Kidney epithelial cell (primary cell): Measurements from ENCODE around the gene AHR. TPM values are rescaled to one million over a fixed set of nuclear protein-coding genes. Genes with fewer than 3 reads are reported as not detected.

Experiments
- DNase-seq: peaks from one replicate; pipeline ENCODE4 v3.0.0-alpha.2; 2010; ENCODE audit warnings: low read depth
- H3K27me3 ChIP-seq: 2 replicates; pipeline ENCODE4 v1.6.0; 2011; ENCODE audit warnings: low read length; ENCODE audit not compliant: control insufficient read depth, insufficient read depth
- H3K36me3 ChIP-seq: 2 replicates; pipeline ENCODE4 v1.5.1; 2011; ENCODE audit warnings: low read length; ENCODE audit not compliant: control insufficient read depth, insufficient read depth
- H3K4me3 ChIP-seq: 2 replicates; pipeline ENCODE4 v1.5.1; 2011; ENCODE audit warnings: low read depth, mild to moderate bottlenecking, control low read depth, low read length
- CTCF ChIP-seq: IDR thresholded peaks from 2 replicates; pipeline ENCODE4 v1.5.1; 2011; ENCODE audit warnings: mild to moderate bottlenecking, moderate library complexity, low read length, control low read depth, inconsistent platforms; ENCODE audit not compliant: insufficient read depth, poor library complexity, severe bottlenecking
- total RNA-seq: library from RNA; depleted of rRNA; stranded (reverse); fragments of >200 nt; gene quantifications from 2 replicates; pipeline ENCODE4 v1.2.3, GENCODE V29; 2015

The AHR gene
- total RNA-seq, 1 donor from 2014 or later: 29.0 TPM

- no peak overlapping the region for H3K4me3 ChIP-seq
- no peak for TF ChIP-seq CTCF
- no peak for DNase-seq
- no peaks in the 10 kb centered on the region for H3K36me3 ChIP-seq
- H3K27me3 ChIP-seq: no peaks in the 10 kb centered on the region
Measured at GRCh38 chr7:17333221-17333620, 34.8 kb downstream of the AHR start.

GRCh38 chr7:17336168-17336567 is 37.7 kb downstream of the AHR start:
- DNase-seq: no peak
- no peak for TF ChIP-seq CTCF
- no peaks in the 10 kb centered on the region for H3K27me3 ChIP-seq
- no peaks in the 10 kb centered on the region for H3K36me3 ChIP-seq
- H3K4me3 ChIP-seq: no peak overlapping the region

GRCh38 chr7:17339139-17339538 is 40.7 kb downstream of the AHR start:
- no peak overlapping the region for H3K4me3 ChIP-seq
- no peaks in the 10 kb centered on the region for H3K27me3 ChIP-seq
- TF ChIP-seq CTCF: no peak
- no peaks in the 10 kb centered on the region for H3K36me3 ChIP-seq
- no peak for DNase-seq

GRCh38 chr7:17339952-17340351 is 41.5 kb downstream of the AHR start:
- Histone ChIP-seq H3K27me3 (no peaks in the 10 kb centered on the region), H3K36me3 (no peaks in the 10 kb centered on the region), H3K4me3 (no peak overlapping the region)
- no peak for DNase-seq
- no peak for TF ChIP-seq CTCF

- no peak for DNase-seq
- H3K27me3 ChIP-seq: no peaks in the 10 kb centered on the region
- TF ChIP-seq CTCF: no peak
- H3K4me3 ChIP-seq: no peak overlapping the region
- no peaks in the 10 kb centered on the region for H3K36me3 ChIP-seq
Measured at GRCh38 chr7:17340655-17341054, 42.2 kb downstream of the AHR start.

GRCh38 chr7:17342756-17343155 is 44.3 kb downstream of the AHR start:
- DNase-seq: no peak
- H3K4me3 ChIP-seq: no peak overlapping the region
- H3K36me3 ChIP-seq: no peaks in the 10 kb centered on the region
- no peak for TF ChIP-seq CTCF
- H3K27me3 ChIP-seq: no peaks in the 10 kb centered on the region
